Hematopoietic multipotent progenitor cell treated with erythropoietin and hydrocortisone succinate and interleukin-3 and kit ligand, for 15 days (in vitro differentiated cells): ENCODE data around the gene IPO4.
A peak's percentile ranks its signal among the peaks of the same experiment; 100 is the strongest.

Experiments
- DNase-seq: peaks from one replicate; pipeline ENCODE4 v3.0.0-alpha.2; 2015; ENCODE audit warnings: low spot score

IPO4 gene

GRCh38 chr14:24176599-24176998 is 12.0 kb downstream of the IPO4 start:
- DNase-seq = no peak

- no peak for DNase-seq
These were observed 15.7 kb downstream of the IPO4 start for GRCh38 chr14:24172871-24173281.

- no peak for DNase-seq
These were observed 16.3 kb downstream of the IPO4 start for GRCh38 chr14:24172261-24172860.

- DNase-seq = peak; percentile 36
These were observed 17.0 kb downstream of the IPO4 start, which contains the start of gene REC8 for GRCh38 chr14:24171422-24172260. Gene REC8 (plus strand): TSS chr14:24172080. CDS start chr14:24172553, 473 bp downstream.

- peak; percentile 30 for DNase-seq
These were observed 21.0 kb downstream of the IPO4 start for GRCh38 chr14:24167469-24168114.

GRCh38 chr14:24165785-24166184 is 22.8 kb downstream of the IPO4 start:
- no peak for DNase-seq

- no peak for DNase-seq
These were observed 24.1 kb downstream of the IPO4 start for GRCh38 chr14:24164518-24164991.

- peak; percentile 45 for DNase-seq
These were observed 26.5 kb downstream of the IPO4 start for GRCh38 chr14:24162093-24162492.

- DNase-seq = peak; percentile 99
These were observed 27.5 kb downstream of the IPO4 start, which contains the start of gene IRF9 for GRCh38 chr14:24160850-24161804. Gene IRF9 (plus strand): TSS chr14:24161265. CDS start chr14:24162145, 880 bp downstream.

GRCh38 chr14:24160499-24160849 is 28.1 kb downstream of the IPO4 start:
- no peak for DNase-seq

- no peak for DNase-seq
These were observed 28.7 kb downstream of the IPO4 start for GRCh38 chr14:24159777-24160498.

GRCh38 chr14:24157331-24157730 is 31.3 kb downstream of the IPO4 start:
- DNase-seq = no peak

- DNase-seq = no peak
These were observed 31.8 kb downstream of the IPO4 start for GRCh38 chr14:24156840-24157239.

GRCh38 chr14:24155100-24155499 is 33.5 kb downstream of the IPO4 start:
- no peak for DNase-seq

GRCh38 chr14:24151404-24152080 is 37.1 kb downstream of the IPO4 start:
- no peak for DNase-seq

- DNase-seq = no peak
These were observed 37.6 kb downstream of the IPO4 start for GRCh38 chr14:24150993-24151392.

GRCh38 chr14:24150567-24150966 is 38.0 kb downstream of the IPO4 start:
- DNase-seq = no peak

- DNase-seq = no peak
These were observed 38.6 kb downstream of the IPO4 start for GRCh38 chr14:24150061-24150460.

GRCh38 chr14:24149302-24149969 is 39.2 kb downstream of the IPO4 start:
- DNase-seq = no peak
